Activated CD4-positive, alpha-beta T cell treated with anti-CD3 and anti-CD28 coated beads, Interleukin-2, amount 10 ng/mL, durations not matched to agents 24 days and 14 days (primary cell): ENCODE results near the gene RGL3. TPM values are rescaled to one million over a fixed set of nuclear protein-coding genes. Genes with fewer than 3 reads are reported as not detected.
"Not testable (repeated sequence)": the region's sequence is repeated elsewhere in the genome, so short reads cannot be mapped to it uniquely, and the experiment has no call there.

Experiments
- DNase-seq: peaks from one replicate; pipeline ENCODE4 v3.0.0; 2022
- H3K27ac Mint-ChIP-seq: one replicate; pipeline ENCODE4 v1.8.0; 2022; ENCODE audit warnings: mild to moderate bottlenecking, mixed read lengths
- H3K27me3 Mint-ChIP-seq: one replicate; pipeline ENCODE4 v1.8.0; 2022; ENCODE audit warnings: mixed read lengths
- H3K36me3 Mint-ChIP-seq: one replicate; pipeline ENCODE4 v1.8.0; 2022; ENCODE audit warnings: low read depth, mild to moderate bottlenecking, mixed read lengths
- H3K4me1 Mint-ChIP-seq: one replicate; pipeline ENCODE4 v1.8.0; 2021; ENCODE audit warnings: mixed read lengths
- H3K4me3 Mint-ChIP-seq: one replicate; pipeline ENCODE4 v1.8.0; 2022; ENCODE audit warnings: mild to moderate bottlenecking, moderate library complexity, mixed read lengths
- H3K9me3 Mint-ChIP-seq: one replicate; pipeline ENCODE4 v1.8.0; 2021; ENCODE audit warnings: mixed read lengths
- intact Hi-C: fragments of 100-400 bp; cut with micrococcal nuclease; formaldehyde crosslinking; loops from one replicate; pipeline ENCODE4 v1.15.1; 2023
- total RNA-seq: library from RNA; stranded (reverse); gene quantifications from 2 replicates; pipeline ENCODE4 v1.2.3, GENCODE V29; 2022

RGL3 gene
- total RNA-seq = not detected in 2 replicates

DNA sequence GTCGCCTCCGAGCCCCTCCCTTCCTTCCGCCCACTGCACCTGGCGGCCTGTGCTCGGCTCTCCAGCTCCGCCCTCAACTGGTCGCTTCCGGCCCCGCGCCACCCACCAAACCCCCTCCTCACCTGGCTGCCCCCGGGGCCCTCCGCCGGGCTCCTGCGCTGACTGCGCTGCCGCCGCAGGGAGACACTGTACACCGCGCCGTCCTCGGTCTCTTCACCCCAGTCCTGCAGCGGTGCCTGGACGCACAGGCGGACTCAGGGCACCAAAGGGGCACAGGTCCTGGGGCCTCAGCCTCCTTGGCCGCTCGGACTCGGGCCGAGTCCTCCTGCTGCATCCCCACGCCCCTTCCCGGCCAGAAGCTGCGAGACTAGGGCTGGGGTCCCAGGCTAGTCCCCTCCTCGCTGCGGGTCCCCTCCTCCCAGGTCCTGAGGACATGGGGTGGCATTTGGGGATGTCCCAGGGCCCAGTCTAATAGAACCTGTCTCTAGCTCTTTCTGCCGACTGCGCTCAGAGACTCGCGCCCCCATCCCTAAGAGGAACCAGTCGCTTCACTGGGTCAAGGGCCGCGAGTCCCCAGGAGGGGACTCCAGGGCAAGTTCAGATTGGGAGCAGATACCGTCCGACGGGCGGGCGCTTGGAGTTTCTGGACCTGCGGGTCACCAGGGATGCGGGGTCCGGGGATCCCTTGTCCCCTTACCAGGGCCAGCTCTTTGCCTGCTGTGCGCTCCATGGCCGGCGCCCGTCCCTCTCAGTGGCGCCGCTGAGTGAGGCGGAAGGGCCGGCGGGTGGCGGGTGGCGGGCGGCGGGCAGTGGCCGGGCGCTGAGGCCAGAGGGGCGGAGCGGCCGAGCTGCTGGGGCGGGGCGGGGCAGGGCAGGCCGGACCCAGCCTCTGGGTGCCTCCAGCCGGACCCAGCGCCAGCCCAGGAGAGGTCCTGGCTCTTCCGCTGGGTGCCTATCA, at the start of gene RGL3:
RGL3 (minus strand) TSS at position 766 of the 958 bp plus-strand sequence; CDS start at position 730, 36 bp downstream.
- intact Hi-C loops = no loop called here
- peaks cover 31% of the 10 kb centered on the region for H3K4me1 Mint-ChIP-seq
- no peak within 1 kb of the TSS for H3K4me3 Mint-ChIP-seq
- H3K9me3 Mint-ChIP-seq = no peaks in the 10 kb centered on the region
- H3K36me3 Mint-ChIP-seq = no peaks in the 10 kb centered on the region
- H3K27ac Mint-ChIP-seq = no peak within 1 kb of the TSS
- peaks cover 69% of the 10 kb centered on the region for H3K27me3 Mint-ChIP-seq
- peak; percentile 55 for DNase-seq

DNA sequence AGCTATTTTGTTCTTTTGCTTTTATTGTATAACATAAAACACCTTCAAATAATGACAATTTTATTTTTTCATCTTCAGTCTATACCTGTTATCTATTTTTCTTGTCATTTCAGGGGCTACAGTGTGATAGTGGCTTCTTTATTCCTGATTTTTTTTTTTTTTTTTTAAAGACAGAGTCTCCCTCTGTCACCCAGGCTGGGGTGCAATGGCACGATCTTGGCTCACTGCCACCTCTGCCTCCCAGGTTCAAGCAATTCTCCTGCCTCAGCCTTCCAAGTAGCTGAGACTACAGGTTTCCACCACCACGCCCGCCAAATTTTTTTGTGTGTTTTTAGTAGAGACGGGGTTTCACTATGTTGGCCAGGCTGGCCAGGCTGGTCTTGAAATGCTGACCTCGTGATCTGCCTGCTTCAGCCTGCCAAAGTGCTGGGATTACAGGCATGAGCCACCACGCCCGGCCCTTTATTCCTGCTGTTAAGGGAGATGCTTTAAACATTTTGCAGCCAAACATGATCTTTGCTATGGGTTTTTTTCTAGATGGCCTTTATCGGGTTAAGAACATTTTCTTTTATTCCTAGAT, 49.2 kb upstream of the RGL3 start:
- H3K4me3 Mint-ChIP-seq, H3K27me3 Mint-ChIP-seq, DNase-seq, intact Hi-C loops, H3K27ac Mint-ChIP-seq, H3K9me3 Mint-ChIP-seq, H3K36me3 Mint-ChIP-seq, H3K4me1 Mint-ChIP-seq: not testable (repeated sequence)

GRCh38 chr19:11465600-11465999, 46.5 kb upstream of the RGL3 start:
- Mint-ChIP-seq H3K4me1 (no peaks in the 10 kb centered on the region), H3K27ac (no peak overlapping the region), H3K36me3 (no peaks in the 10 kb centered on the region), H3K4me3 (no peak overlapping the region), H3K27me3 (peaks cover 2% of the 10 kb centered on the region), H3K9me3 (no peaks in the 10 kb centered on the region)
- intact Hi-C loops = no loop called here
- DNase-seq = no peak

DNA sequence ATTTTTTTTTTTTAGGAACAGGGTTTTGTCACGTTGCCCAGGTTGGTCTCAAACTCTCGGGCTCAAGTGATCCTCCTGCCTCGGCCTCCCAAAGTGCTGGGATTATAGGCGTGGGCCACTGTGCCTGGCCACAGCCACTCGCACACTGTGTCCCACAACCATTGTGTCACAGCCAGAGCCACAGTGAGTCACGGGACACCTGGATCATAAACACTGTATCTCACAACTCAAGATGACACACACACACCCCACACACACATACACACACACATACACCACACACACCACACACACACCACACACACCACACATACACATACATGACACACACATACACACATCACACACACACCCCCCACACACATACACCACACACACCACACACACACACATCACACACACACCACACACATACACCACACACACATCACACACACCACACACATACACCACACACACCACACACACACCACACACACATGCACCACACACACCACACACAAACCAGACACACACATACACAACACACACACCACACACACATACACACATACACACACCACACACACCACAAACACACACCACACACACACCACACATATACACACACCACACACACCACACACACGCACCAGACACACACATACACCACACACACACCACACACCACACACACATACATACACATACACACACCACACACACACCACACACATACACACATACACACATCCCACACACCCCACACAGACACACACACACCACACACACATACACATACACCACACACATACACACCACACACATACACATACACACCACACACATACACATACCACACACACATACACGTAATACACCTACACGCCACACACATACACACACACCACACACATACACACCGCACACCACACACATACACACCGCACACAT, 45.5 kb upstream of the RGL3 start:
- Mint-ChIP-seq H3K27me3 (peaks cover 3% of the 10 kb centered on the region), H3K9me3 (no peaks in the 10 kb centered on the region)
- no peak for DNase-seq

GRCh38 chr19:11463391-11463790, 44.3 kb upstream of the RGL3 start:
- Mint-ChIP-seq H3K9me3 (no peaks in the 10 kb centered on the region), H3K4me3 (no peak overlapping the region), H3K27ac (no peak overlapping the region), H3K27me3 (peaks cover 3% of the 10 kb centered on the region), H3K36me3 (no peaks in the 10 kb centered on the region), H3K4me1 (no peaks in the 10 kb centered on the region)
- DNase-seq = no peak
- intact Hi-C loops = no loop called here

More for the DNA sequence above, 45.5 kb upstream of the RGL3 start:
- no peaks in the 10 kb centered on the region for H3K4me1 Mint-ChIP-seq
- no peak overlapping the region for H3K27ac Mint-ChIP-seq
- no peak overlapping the region for H3K4me3 Mint-ChIP-seq
- intact Hi-C loops = no loop called here
- no peaks in the 10 kb centered on the region for H3K36me3 Mint-ChIP-seq

DNA sequence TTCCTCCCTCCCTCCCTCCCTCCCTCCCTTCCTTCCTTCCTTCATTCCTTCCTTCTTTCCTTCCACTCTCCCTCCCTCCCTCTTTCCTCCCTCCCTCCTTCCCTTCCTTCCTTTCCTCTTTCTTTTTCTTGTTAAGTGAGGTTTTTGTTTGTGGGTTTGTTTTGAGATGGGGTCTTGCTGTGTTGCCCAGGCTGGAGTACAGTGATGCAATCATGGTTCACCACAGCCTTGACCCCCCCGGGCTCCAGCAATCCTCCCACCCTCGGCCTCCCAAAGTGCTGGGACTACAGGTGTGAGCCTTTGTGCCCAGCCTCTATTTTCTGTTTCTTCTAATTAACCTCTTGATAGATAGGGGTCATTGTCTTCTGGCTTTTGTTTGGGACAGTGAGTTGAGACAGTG, 42.3 kb upstream of the RGL3 start:
- H3K4me1 Mint-ChIP-seq = no peaks in the 10 kb centered on the region
- intact Hi-C loops = no loop called here

DNA sequence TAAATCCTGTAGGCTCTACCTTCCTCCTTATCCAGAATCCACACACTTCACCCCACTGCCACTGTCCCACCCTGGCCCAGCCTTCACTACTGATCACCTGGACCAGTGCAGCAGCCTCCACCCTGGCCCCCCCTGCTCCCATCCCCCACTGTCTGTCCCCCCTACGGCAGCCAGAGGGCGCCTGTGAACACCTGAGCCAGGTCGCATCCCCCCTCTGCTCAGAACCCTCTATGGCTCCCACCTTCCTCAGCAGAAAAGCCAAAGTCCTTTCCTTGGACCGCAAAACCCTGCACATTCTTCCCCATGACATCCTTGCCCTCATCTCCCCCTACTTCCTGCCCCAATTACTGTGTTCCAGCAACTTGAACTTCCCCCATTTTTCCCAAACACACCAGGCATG, 41.1 kb upstream of the RGL3 start:
- H3K9me3 Mint-ChIP-seq = no peaks in the 10 kb centered on the region
- no peak overlapping the region for H3K4me3 Mint-ChIP-seq
- intact Hi-C loops = no loop called here
- H3K4me1 Mint-ChIP-seq = no peaks in the 10 kb centered on the region
- DNase-seq = no peak
- no peak overlapping the region for H3K27ac Mint-ChIP-seq
- H3K27me3 Mint-ChIP-seq = peaks cover 3% of the 10 kb centered on the region
- H3K36me3 Mint-ChIP-seq = no peaks in the 10 kb centered on the region

More for the DNA sequence above, 42.3 kb upstream of the RGL3 start:
- no peak overlapping the region for H3K27ac Mint-ChIP-seq
- no peak overlapping the region for H3K4me3 Mint-ChIP-seq
- no peaks in the 10 kb centered on the region for H3K36me3 Mint-ChIP-seq
- no peak for DNase-seq
- H3K27me3 Mint-ChIP-seq = peaks cover 3% of the 10 kb centered on the region
- H3K9me3 Mint-ChIP-seq = no peaks in the 10 kb centered on the region

DNA sequence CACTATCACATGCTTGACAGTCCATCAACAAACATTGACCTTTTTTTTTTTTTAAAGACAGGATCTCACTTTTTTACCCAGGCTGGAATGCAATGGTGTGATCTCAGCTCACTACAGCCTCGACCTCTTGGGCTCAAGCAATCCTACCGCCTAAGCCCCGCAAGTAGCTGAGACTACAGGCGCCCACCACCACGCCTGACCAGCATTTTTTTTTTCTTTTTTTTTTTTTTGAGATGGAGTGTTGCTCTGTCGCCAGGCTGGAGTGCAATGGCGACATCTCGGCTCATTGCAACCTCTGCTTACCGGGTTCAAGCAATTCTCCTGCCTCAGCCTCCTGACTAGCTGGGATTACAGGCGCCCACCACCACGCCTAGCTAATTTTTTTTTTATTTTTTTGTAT, 39.8 kb upstream of the RGL3 start:
- H3K4me3 Mint-ChIP-seq, H3K27me3 Mint-ChIP-seq, DNase-seq, intact Hi-C loops, H3K4me1 Mint-ChIP-seq, H3K27ac Mint-ChIP-seq, H3K36me3 Mint-ChIP-seq, H3K9me3 Mint-ChIP-seq: not testable (repeated sequence)

- H3K4me1 Mint-ChIP-seq = peaks cover under 1% of the 10 kb centered on the region
- no peaks in the 10 kb centered on the region for H3K36me3 Mint-ChIP-seq
- H3K27me3 Mint-ChIP-seq = peaks cover 3% of the 10 kb centered on the region
- no peaks in the 10 kb centered on the region for H3K9me3 Mint-ChIP-seq
- intact Hi-C loops = no loop called here
- DNase-seq = no peak
- H3K27ac Mint-ChIP-seq = no peak overlapping the region
- no peak overlapping the region for H3K4me3 Mint-ChIP-seq
Measured at GRCh38 chr19:11458236-11458900, 39.3 kb upstream of the RGL3 start.

DNA sequence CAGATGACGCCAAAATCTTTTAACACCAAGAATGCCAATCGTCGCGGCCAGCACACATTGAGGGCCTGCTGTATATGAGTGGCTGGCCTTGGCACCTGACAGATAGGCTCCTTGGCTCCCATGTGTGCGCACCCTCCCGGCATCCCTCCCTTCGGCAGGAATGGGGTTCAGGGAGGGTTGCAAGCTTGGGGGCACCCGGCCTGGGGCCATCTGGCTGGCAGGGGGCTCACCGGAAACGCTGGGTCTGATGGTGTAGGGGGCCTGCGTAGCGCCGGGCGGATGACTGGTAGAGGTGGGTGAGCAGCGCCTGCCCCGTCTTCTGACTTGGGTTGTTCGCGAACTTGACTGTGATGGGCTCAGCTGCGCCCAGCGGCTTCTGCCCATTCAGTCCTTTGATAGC, 38.7 kb upstream of the RGL3 start:
- Mint-ChIP-seq H3K36me3 (no peaks in the 10 kb centered on the region), H3K4me3 (no peak overlapping the region), H3K9me3 (no peaks in the 10 kb centered on the region), H3K27ac (no peak overlapping the region), H3K4me1 (peaks cover 2% of the 10 kb centered on the region), H3K27me3 (peaks cover 3% of the 10 kb centered on the region)
- DNase-seq = no peak
- intact Hi-C loops = no loop called here

- Mint-ChIP-seq H3K4me3 (no peak overlapping the region), H3K27me3 (peaks cover 3% of the 10 kb centered on the region), H3K4me1 (peaks cover 2% of the 10 kb centered on the region), H3K9me3 (no peaks in the 10 kb centered on the region), H3K36me3 (no peaks in the 10 kb centered on the region), H3K27ac (no peak overlapping the region)
- intact Hi-C loops = no loop called here
- no peak for DNase-seq
Measured at GRCh38 chr19:11457115-11457514, 38.0 kb upstream of the RGL3 start.

- Mint-ChIP-seq H3K36me3 (no peaks in the 10 kb centered on the region), H3K4me1 (peaks cover 2% of the 10 kb centered on the region), H3K27ac (no peak overlapping the region), H3K9me3 (no peaks in the 10 kb centered on the region), H3K27me3 (peaks cover 3% of the 10 kb centered on the region), H3K4me3 (no peak overlapping the region)
- intact Hi-C loops = no loop called here
- no peak for DNase-seq
Measured at GRCh38 chr19:11456659-11457058, 37.5 kb upstream of the RGL3 start.

DNA sequence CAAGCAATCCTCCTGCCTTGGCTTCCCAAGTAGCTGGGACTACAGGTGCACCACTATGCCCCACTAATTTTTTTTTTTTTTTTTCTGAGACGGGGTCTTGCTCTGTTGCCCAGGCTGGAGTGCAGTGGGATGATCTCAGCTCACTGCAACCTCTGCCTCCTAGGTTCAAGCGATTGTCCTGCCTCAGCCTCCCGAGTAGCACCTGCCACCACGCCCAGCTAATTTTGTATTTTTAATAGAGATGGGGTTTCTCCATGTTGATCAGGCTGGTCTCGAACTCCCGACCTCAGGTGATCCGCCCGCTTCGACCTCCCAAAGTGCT, 36.1 kb upstream of the RGL3 start:
- H3K36me3 Mint-ChIP-seq, H3K27me3 Mint-ChIP-seq, H3K4me1 Mint-ChIP-seq, intact Hi-C loops, H3K4me3 Mint-ChIP-seq, H3K27ac Mint-ChIP-seq, DNase-seq, H3K9me3 Mint-ChIP-seq: not testable (repeated sequence)
